MV-4-11 (cell line): ENCODE measurements around the gene MVB12B.

Experiments
- DNase-seq: peaks from one replicate; lab custom pipeline; 2025; lab: John Stamatoyannopoulos, UW

The MVB12B gene

DNA sequence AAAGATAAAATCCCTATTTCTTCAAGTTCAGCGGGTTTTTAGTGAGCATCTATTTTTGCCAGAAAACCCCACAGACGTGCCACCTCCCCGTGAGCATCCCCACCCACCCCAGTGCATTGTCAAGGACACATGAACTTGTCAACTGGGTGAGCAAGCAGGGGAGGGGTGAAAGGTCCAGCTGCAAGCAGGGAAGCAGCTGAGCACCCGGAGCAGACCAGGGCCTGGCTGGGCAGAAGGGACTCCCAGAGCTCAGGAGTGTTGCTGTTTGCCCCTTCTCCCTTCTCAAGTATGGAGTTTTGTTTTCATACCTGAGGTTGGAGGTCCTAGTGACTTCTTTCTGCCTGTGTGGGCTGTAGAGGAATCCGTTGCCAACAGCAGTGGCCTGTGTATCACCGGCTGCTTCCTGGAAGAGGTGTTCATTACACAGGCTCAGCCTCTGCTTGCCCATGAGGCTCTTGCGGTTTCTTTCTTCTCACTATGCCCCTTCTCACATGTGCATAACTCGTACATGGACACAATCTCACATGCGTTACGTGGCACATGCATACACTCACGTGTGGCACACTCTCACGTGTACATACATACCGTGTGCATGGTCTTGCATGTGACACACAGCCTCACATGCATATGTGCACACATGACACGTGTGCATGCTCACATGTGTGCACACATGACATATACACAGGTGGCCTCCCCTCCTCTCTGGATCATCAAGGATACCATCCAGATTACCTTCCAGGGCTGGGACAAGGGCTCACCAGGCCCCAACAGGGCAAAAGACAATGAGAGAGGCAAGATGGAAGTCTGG lies 126.7 kb downstream of the MVB12B start:
- DNase-seq, result no peak

DNA sequence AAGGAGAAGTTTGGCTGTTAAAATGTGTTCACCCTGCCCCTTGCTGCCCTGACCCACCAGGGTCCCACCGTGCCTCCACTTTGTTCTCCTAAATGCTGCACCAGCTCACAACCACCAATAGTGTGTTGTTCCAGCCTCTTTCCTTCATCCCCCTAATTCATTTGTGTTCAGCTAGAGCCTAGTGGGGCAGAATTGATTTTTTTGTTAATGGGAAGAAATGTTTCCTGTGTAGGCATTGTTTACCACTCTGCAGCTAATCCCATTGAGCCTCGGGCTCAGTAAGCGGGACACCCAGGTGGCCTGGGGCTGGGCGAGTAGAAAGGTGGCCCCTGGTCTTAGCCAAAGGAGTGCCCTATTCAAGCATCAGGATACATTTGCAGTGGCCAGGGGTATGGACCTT lies 127.6 kb downstream of the MVB12B start:
- no peak for DNase-seq

DNA sequence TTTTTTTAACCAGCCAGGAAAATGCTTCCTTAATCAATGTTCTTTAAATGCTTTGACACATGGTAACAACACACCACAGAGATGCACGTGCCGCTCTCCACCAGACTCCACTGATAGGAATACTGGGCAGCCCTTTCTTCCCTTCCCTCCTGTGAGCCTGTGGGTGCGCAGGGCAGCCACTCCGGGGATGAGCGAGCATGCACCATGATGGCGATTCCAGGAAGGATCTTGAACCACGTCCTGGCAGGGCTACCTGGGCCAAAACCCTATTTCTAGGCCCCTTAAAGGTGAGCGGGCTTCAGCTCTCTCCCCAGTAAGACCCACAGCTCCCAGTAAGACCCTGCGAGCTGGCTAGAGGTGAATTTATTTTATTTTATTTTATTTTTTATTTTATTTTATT lies 128.2 kb downstream of the MVB12B start:
- no peak for DNase-seq

DNA sequence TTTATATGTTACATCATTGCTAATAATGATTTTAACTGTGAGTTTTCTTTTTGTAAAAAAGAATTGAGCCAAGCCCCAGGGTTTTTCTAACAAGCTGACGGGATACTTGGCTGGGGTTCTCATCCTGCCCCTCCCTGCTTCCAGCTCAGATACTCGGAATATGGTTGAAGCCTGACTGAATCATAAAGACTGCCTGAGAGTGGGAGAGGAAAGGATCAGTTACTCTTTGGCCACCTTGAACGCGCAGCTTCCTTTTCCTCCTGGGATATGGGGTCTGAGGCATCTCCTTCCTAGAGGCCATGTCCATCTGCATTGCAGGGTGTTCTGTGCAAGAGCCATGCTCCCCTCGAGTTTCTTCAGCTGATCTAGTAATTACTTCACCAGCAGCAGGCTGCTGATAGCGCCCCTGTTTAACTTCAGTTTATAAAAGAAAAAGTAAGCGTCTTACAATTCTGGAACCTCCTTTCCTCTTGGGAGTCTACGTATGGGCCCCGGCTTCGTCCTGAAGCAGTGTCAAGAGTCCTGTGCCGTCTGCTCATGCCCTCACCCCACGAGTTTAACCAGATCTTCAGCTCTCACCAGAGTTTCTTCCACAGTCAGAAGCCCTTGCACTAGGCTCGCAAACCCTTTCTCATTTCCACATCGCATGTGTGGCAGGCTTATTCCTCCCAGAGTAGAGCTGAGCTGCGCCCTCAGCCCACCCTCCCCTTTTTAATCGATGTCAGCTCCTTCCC lies 130.0 kb downstream of the MVB12B start:
- no peak for DNase-seq

DNA sequence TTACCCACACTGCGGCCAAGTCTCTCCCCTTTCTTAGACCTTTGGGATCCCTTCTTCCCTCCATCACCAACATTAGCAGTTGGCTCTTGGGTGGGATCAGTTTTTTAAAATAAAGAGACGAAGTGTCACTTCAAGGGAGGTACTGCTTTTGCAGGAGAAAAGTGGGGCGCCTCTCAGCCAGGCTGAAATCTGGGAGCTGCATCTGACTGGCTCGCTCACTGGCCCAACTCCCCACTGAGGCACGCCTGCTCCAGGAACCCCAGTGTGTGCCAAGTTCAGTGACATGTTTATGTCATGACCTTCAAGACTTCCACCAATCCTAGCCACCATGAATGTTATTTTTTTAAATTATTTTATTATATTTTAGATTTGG lies 130.5 kb downstream of the MVB12B start:
- no peak for DNase-seq

DNA sequence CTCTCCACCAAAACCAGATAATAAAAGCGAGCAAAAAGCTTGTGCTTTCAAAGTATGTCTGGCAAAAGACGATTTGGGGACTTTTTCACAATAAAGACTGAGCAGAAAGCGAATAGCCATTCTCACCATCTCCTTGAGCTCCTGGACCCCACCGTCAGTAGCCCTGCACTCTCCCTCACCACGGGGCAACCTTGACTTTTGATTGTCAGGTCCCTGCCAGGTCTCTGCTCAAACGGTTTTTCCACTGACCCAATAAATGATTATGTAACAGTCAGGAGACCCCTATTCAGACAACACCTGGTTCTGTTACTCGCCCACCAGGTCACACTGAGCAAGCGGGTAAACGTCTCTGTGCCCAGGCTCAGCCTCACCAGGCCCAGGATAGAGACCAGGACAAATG lies 131.3 kb downstream of the MVB12B start:
- no peak for DNase-seq

DNA sequence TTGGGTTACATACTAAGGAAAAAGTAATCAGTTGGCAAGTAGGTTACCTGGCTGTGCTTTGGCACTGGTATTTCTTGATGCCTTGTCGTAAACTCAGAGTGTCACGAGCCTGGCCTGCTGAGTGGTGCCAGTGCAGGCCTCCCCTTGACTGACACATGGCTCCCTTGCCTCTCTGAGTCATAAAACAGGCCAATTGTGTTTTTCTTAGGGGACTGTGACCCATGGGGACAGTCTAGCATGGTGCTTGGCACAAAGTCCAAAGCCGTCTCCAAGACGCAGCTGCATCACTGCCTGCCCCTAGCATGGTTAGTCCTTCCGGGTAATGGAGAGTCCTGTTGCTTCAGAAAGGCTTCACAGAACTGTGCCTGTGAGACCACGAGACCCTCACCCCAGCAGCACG lies 132.5 kb downstream of the MVB12B start:
- no peak for DNase-seq

DNA sequence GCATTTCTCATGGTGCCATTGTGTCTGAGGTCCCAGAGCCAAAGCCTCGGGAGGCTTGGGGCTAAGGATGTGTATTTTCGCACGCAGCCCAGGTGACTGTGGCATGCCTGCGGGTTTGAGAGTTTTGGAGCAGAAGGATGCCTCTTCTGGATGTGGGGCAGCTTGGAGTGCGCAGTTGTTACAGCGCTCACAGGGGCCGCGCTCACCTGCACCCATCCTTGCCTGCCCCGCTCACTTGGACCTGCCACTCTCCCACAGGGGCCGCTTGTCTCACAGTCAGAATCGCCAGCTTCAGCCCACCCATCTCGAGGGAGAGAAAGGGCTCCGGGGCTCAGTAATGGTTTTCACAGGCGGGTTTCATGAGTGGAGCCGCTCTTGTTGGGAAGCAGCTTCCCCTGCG lies 132.9 kb downstream of the MVB12B start:
- no peak for DNase-seq

DNA sequence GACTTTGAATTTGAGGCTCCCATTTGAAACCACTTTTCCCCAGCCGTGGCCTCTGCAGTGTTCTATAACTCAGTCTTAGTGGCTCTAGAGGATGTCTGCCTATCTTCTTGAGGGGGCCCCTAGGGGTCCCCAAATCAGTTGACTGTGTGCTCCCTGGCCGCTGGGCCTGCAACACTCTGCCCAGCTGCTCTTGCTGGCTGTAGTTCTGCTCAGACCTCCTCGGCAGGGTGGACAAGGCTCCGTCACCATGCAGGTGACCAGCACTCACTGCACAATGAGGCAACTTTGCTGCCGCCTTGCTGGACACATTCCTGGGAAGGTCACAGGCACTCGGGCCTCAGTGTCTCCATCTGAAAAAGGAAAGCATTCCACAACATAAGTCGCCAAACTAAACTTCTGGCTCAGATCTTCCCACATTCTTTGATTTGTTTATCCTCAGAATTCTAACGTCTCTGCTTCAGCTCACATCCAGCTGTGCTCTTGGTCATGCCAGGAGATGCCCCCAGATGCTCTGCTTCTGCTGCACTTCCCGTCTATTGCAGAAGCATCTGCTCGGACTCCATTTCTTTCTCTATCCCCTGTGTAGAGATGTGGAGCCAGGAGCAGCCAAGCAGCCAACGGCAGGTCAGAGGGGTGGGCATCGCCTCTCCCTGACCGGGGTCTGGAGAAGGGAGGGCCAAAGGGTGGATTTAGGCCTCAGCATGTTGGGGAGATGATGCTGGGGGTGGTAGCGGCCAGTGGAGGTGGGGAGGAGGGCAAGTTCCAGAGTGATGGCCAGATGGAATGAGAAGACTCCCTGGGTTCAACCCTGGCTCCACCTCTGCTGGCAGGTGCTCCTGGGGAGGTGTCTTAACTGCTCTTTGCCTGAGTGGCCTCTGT lies 133.6 kb downstream of the MVB12B start:
- no peak for DNase-seq

DNA sequence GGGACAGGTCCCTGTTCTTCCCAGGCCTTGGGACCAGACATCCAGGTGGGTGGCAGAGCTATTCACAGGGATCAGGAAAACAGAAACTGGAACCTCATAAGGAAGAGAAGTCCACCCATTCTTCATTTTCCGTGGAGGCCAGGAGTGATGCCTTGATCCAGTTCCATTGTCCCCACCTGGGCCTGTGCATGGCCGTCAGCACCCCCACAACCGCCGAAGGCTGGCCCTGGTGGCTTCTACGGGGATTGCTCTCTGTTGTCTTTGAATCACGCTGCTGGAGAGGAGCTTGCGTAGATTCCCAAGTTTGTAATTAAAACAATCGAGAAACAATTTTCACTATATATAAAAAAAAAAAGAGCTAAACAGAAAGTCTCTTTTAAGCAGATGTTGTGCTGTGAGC lies 134.4 kb downstream of the MVB12B start:
- DNase-seq, result no peak

DNA sequence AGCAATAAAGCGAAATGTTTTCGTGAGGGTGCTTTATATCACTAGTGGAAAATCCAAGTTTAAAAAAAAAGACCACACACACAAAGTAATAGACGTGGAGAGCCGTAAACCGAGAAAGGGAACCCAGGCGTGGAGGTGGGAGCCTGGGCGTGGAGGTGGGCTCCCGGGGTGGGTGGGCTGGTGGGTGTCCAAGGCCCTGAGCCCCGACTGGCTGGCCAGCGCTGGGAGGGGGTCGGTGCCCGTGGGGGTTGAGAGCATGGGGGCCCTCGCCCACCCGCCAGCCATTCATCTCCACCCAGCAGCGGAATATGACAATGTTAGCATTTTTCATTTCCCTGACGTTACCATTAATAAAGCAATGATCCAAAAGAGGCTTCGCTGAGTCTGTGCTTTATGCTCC lies 135.0 kb downstream of the MVB12B start:
- DNase-seq, result no peak

DNA sequence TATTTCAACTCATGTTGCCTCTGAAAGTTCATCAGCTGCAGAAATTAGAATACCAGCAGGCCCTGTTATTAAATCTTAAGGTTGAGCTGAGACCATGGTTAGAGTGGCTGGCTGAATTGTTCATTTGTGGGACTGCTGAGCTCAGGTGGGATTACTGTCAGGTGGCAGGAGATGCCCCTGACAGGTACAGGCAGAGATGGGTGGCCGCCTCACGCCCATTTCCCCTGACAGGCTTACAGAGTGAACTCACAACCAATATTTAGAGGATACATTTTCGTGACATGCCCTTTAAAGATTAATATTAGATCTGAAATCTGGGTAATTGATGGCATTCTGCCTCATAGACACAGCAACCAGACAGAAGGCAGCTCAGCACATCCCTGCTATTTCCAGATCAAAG lies 136.0 kb downstream of the MVB12B start:
- DNase-seq, result no peak

DNA sequence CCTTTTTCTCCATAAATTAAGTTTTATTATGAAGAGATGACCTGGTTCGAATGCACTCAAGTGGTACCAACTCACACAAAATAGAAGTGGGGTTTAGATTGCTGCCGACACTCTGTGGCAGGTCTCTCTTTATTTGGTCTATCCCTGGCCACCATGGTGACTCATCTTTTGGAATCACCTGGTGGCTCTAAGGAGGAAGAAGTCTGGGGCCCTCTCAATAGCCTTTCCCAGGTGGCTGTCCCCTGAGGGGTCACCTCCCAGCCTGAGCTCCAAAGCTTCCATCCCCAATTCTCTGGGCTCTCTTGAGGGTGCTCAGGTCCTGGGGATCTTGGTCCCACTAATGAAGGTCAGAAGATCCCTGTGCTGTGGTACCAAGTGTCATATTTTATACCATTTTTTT lies 136.8 kb downstream of the MVB12B start:
- DNase-seq, result no peak

DNA sequence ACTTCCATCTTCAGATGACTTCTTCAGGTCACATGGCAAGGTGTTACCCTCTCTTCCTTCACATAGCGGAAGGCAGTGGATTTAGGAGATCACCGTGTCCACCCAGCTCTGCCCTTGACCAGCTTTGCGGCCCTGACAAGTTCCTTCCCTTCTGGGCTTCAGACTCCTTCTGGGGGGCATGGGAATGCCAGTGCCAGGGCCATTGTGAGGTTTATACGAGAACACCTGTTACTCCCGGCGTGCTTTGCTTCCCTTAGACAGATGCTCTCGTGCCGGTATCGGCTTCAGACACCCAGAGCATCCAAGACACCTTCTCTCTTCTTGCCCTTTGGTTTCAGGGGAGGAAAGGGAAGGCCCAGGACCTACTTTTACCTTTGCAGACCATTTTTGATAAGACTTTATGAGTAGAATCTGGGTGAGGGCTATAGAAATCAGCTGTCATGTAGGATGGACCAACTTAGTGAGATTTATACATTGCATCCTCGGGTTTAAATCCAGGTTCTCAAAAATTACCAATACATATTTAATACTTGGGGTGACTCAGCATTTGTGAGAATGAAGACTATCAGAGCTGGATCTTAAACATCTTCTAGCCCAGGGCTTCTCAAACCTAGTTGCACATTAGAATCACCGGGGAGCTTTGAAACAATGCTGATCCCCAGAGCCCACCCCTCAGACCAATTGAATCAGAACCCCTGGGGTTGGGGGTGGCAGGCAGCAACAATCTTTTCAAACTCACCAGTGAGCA lies 138.2 kb downstream of the MVB12B start:
- DNase-seq, result no peak

DNA sequence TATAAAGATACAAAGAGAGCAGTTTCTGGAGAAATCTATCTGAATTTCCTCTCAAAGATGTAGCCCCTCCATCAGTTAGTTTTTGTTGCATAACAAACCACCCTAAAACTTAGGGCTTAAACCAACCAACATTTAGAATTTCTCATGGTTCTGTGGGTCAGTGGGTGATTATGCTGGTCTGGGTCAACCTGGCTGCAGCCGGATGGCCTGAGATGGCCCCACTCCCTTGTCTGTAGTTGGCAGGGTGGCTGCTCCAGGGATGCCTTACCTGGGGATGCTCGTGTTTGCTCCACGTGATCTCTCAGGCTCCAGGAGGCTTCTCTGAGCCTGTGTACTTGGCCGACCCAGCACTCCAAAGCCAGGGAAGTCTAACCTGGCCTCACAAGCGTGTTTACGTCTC lies 139.3 kb downstream of the MVB12B start:
- DNase-seq, result no peak

DNA sequence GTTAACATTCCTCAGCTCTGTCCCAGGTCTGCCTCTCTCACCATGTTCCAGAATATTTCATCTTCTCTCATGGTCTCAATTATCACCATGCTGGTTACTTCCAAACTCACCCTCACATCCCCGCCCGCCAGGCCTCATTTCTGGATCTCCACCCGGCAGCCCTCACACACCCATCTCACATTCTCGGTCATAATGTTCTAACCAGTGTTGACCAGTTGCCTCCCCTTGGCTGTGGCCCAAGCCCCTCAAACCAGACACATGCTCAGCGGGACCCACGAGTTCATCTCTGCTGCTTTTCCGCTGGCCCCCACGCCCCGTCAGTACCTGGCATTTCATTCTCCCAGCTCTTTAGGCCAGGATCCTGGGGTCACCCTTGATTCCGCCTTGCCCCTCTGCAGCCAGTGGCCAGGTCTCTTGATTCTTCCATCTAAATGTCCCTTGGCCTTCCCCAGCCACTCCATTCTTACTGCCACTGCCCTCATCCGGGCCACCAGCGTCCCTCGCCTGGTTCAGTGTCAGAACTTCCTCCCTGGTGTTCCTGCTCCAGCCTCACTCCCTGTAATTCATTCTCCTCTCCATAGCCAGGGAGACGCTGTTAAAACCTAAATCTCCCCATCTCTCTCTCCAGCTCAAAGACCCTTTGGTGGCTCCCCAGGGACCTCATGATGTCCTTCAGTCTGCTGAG lies 141.7 kb downstream of the MVB12B start:
- no peak for DNase-seq

DNA sequence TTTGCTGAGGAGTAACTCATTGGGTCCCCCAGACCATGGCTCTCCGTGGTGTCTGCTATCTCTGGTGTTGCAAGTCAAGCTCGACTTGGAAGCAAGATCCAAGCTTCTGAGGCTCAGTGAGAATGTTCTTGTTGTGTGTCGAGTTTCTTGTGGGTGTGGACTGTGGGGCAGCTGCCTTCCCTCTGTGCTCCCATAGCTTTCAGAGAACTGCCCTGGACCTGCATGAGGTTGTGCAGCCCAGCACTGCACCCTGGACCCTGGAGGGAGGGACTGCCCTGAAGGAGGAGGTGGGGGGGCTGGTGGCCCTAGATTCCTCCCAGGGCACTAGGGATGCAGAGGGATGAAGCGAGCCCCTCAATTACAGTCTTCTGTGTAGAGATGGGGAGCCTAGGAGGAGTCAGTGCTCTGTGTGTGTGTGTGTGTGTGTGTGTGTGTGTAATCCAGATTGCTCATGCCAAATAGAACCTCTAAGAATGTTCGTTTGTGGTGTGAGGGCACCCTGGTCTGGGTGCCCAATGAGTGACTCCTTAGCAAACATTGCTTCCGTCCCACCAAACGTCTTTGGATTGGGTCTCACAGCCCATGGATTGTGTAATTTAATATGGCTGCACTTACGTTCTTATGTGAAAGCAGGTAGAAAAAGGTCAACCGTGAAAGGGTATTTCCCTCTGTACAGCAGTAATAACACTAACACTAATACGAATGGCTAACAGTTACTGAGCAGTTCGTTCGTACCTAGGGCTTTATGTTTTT lies 143.8 kb downstream of the MVB12B start:
- DNase-seq, result peak; percentile 97

DNA sequence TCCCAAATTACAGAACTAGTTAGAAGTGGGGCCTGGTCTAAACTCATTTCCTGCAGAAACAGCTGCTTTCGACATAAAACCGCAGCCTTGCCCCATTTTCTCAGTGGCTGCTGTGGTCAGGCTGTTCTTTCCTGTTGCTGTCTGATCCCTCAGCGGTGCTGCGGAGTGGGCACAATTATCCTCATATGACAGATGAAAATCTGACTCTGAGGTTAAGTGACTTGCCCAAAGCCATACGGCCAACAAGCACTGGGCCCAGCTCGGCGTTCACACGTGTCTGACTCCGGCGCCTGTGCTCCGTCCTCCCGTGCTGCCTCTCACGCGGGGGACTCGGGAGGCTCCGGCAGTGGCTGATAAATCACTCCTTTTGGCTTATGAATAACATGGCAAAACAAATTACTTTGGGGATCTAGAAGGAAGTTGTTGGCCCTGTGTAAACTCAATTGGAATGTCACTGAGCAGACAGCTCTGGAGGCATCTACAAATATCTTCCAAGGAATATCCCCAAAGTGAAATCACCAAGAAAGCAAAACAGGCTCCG lies 144.5 kb downstream of the MVB12B start:
- DNase-seq, result peak; percentile 100

DNA sequence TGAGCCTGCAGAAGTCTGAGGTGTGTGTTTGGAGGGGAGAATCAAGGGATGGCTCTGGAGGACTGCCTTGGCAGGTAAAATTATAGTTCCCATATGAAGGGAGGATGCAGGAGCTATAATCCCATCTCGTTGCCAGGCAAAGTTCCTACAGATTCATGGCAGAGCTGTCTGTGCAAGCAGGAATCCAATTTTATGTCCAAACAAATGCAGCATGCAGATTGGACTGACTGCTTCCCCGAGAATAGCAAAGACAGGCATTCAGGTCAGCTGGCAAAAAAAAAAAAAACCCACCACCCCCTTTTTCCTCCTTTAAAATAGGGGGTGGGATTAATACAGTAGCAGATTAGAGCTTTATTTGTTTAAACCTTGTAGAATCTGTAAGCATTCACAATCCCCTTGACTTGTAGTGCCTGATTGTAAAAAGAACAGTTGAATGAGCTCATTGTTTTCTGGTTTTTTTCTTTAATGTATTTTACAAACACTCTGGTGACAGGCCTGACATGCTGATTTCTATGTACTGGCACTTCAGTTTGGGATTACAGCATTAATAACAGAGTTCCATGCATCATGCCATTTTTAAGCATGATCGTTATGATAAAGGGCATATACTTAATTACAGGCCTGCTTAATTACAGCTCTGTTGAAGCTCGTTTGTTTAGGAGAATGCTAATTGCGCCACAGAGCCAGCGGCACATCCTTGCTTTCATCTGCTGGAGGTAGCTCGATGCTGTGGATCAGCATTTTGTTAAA lies 145.7 kb downstream of the MVB12B start:
- no peak for DNase-seq

DNA sequence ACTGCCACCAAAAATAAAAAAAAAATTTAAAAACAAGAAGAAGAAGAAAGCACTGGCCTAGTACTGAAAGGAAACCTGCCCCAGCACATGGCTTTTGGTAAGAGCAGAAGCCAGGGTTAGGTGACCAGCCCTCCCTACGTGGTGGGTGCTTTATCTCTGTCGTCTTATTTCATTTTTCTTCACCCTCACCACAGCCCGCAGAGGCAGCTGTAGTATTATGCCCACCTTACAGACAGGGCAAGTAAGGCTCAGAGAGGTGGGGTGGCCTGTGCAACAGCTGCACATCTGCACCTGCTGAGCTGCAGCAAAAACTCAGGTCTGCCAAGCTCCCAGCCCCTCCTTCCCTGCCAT lies 146.3 kb downstream of the MVB12B start:
- no peak for DNase-seq
